Kidney tubule cell (primary cell): ENCODE data around the gene LPAR5.

Experiments
- DNase-seq: peaks from one replicate; pipeline ENCODE4 v3.0.0-alpha.2; 2018; ENCODE audit warnings: low spot score

LPAR5 gene

DNA sequence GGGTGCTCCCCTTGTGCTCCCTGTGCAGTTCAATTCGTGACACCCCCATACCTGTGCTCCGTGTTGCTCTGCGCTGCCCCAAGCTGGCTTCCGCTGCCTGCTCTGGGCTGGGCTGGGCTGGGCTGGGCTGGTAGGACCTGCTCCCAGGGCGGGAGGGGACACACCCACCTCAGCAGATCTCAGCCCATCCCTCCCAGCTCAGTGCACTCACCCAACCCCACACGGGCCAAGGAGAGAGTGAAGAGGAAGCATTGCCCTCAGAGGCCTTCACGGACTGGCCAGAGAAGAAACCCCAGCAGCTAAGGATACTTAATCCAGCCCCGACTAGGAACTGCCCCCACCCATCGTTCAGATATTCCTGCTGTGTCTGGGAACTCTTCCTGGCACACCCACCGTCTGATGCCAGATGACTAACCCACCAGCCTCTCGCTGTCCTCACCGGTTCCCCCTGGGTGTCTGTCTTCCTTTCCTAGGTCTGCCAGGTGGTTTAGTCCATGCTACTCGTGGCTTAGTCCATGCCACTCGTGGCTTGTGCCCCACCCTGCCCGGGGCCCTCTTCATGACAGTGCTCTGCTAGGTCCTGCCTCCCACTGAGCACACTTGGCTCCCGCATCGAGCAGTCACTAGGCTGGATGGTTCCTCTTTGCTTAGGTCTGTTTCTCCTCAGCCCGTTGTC is at the start of gene LPAR5:
Gene LPAR5, minus strand, starts transcription at position 104 of the 676 bp plus-strand sequence. CDS start 14,711 bp downstream, outside the sequence.
- peak; percentile 53 for DNase-seq

- DNase-seq = peak; percentile 36
Measured at GRCh38 chr12:6684609-6685008, 48.9 kb upstream of the LPAR5 start.

DNA sequence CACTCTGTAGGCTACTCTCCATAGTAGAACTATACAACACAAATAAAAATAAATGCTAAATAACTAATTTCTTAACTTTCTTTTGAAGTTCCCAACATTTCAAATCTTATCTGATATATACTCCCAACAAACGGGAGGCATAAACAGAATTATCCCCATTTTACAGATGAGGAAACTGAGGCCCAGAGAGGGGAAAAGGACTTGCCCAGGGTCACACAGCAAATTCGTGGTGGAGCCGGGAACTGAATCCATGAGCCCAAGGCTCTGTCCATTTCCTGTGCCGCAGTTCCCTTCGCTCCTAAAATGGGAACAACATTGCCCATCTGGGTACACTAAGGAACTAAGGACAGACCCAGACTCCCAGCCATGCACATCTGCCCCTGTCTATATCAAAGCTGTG is 41.2 kb upstream of the LPAR5 start:
- DNase-seq = no peak

GRCh38 chr12:6672143-6672542 is 36.4 kb upstream of the LPAR5 start:
- no peak for DNase-seq

DNA sequence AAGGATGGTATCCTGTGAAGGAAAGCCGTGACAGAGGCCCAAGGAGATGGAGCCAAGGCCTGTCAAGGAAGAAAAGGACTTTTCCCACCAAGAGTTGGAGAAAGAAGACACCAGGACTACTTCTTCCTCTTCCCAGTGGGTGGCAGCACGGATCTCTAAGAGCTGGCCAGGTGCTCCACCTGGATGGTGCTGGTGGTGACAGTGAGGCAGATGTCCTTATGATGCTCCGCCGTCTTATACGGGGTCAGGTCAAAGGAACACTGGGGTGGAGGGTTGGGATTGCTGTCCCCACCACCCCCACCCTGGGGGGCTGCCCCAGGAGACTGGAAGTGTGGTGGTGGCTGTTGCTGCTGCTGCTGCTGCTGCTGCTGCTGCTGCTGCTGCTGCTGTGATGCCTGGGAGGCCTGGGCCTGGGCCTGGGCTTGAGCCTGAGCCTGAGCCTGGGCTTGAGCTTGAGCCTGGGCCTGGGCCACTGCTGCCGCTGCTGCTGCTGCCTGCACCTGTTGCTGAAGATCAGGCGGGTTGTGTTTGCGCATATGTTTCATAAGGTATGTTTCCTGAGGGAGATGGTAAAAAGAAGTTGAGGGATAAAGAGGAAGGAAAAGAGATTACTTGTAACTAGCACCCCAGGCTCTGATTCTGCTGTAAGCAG is 31.9 kb upstream of the LPAR5 start:
- DNase-seq = peak; percentile 18

GRCh38 chr12:6666211-6666610 is 30.5 kb upstream of the LPAR5 start:
- DNase-seq = no peak

- no peak for DNase-seq
Measured at GRCh38 chr12:6664902-6665301, 29.1 kb upstream of the LPAR5 start.

DNA sequence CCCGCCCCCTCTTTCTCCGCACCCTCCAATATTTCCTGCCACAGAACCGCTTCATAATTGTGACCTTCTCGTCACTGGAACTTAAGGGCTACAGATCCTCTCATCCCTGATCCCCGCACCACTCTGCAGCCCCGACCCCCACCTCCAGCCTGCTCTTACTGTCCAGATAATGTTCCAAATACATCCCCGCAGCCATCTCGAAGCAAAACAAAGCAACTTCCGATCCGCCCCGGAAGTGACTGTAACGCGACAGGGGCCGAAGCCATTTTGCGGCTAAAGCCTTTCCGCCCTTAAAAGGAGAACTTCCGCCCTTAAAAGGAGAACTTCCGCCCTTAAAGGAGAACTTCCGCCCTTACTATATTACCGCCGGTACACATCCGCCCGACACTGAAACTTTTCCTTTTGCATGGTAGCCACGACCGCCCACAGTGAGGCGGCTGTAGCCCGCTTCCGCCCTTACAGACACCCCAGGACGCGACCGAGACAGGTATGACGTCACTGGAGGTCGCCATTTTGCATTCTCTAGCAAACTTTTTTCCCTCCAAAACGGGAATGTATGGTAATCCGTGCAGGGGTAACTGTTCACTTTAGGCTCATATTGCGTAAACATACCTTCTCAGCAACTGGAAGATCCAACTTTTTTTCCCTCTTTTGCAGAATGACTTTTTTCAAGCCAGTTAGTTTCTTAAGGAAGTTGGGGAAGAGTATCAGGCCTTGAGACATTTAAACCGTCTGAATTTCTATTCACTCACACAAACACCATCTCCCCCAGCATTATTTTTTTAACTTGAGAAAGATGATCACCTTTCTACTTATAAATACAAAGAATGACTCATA is 27.4 kb upstream of the LPAR5 start, which contains the start of gene ING4:
Gene ING4, minus strand, starts transcription at position 214 of the 837 bp plus-strand sequence. Its CDS starts 18 bp downstream, at position 196.
- DNase-seq = peak; percentile 100

GRCh38 chr12:6662602-6662905 is 26.8 kb upstream of the LPAR5 start:
- DNase-seq = no peak

DNA sequence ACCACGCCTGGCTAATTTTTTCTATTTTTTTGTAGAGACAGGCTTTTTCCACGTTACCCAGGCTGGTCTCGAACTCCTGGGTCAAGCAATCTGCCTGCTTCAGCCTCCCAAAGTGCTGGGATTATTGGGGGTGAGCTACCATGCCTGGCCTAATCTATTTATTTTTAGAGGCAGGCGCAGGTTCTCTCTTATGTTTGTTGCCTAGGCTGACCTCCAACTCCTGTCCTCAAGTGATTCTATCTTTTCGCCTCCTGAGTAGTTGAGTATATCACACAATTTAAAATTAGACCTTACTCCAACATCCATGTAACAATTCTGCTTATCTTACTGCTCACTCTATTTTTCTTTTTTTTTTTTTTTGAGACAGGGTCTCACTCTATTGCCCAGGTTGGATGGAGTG is 18.2 kb upstream of the LPAR5 start:
- no peak for DNase-seq

- DNase-seq = no peak
Measured at GRCh38 chr12:6653342-6653741, 17.6 kb upstream of the LPAR5 start.

DNA sequence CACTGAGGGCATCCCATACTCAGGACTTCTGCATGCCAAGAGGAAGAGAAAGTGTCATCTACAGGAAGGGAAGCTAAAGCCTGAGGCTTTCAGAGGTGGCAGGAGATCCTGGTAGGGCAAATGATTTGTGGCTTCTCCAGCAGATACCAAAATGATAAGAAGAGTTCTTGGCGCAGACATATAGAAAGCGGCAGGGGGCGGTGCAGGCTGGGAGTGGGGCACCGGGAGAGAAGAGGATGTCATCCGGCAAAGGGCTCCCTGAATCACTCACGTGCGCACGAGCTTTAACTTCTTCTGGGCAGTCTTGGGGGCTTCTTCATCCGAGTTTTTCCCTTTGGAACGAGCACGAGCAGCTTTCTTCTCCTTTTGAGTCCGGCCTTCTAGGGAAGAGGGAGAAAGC is 16.6 kb upstream of the LPAR5 start:
- no peak for DNase-seq

DNA sequence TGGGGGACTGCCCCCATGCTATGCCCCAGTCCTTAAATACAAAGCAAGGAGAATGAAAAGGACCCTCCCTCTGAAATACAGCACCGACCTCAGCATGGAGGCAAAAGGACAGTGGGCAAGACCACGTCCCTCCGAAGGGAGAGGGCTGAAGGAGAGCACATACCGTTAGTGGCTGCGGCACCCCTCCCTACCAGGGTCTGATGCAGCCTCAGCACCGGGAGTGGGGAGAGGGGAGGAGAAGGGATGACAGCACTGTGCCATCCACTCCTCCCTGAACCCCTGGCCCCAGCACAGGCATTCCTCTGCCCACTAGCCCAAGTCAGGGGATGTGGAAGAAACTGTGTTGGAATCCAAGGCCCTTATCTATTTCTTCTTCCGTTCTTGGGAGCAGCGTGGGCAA is 15.1 kb upstream of the LPAR5 start:
- no peak for DNase-seq

DNA sequence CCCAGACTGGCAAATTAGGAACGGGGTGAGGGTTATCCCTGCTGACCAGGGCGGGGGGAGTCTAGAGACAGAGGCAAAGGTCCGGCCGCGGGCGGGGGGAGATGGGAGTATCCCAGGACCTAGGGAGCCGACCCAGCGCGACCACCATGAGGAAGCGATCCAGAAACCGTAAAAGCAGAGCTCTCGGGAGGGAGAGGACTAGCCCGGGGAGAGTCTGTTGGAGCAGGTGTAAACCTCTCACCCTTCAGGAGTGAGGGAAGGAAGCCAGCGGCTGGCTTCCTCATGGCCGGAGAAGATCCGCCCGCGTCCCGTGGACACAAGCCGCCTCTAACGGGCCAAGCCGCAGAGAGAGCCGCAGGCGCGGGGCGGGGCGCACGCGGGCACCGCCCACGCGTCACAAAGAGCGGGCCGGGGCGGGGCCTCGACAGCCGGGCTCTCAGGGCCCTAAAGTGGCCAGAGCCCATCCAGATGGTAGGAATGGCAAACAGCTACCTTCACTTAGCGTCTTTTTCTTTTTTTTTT is 11.4 kb upstream of the LPAR5 start, which contains the start of gene ACRBP:
Gene ACRBP, minus strand, starts transcription at position 350 of the 522 bp plus-strand sequence. Its CDS starts 66 bp downstream, at position 284.
- peak; percentile 45 for DNase-seq

- no peak for DNase-seq
Measured at GRCh38 chr12:6646276-6647082, 10.7 kb upstream of the LPAR5 start.

- DNase-seq = no peak
Measured at GRCh38 chr12:6644903-6645302, 9.1 kb upstream of the LPAR5 start.

DNA sequence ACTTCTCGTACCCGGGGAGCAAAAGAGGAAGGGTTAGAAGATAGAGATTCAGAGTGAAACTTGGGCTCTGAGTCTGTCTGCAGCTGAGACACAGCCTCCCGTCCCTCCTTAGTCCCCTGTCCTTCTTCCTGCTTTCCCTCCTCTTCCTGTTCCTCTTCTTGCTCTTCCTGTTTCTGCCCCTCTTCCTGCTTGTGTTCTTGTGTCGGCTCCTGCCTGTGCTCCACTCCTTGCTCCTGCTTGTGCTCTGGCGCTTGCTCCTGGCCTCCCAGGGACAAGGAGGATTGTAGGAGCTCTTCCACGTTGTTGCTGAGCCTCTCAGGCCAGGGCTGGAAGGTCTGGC is 8.5 kb upstream of the LPAR5 start:
- no peak for DNase-seq

- DNase-seq = no peak
Measured at GRCh38 chr12:6643569-6644256, 8.0 kb upstream of the LPAR5 start.

- DNase-seq = no peak
Measured at GRCh38 chr12:6641131-6641530, 5.4 kb upstream of the LPAR5 start.

DNA sequence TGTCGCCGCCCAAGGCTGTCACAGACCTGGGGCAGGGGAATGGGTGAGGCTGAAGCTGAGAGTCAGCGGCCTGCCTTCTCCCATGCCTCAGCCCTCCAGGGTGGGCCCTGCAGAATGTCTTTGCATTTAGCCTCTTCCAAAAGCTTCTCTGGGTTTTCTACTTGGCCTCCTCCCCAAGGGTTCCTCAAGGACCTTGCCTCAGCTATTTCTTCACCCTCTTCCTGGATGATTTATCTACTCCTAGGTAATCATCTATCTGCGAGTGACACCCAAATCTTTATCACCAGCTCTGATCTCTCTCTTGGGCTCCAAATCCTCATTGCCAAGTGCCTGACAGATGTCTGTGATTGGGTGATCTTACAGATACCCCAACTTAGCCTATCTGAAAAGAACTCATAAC is 4.7 kb upstream of the LPAR5 start:
- DNase-seq = no peak

GRCh38 chr12:6639151-6639801 is 3.5 kb upstream of the LPAR5 start:
- no peak for DNase-seq
